DOHH2 (cell line): ENCODE measurements around the gene IGFALS.

Source experiments
- H3F3A ChIP-seq: fragments of 200-600 bp; sonication (generic), shearing (Covaris generic); 2 replicates; pipeline ENCODE4 v1.6.0; 2016; ENCODE audit warnings: antibody characterized with exemption, mild to moderate bottlenecking; ENCODE audit not compliant: control insufficient read depth, insufficient read depth
- H3K27ac ChIP-seq: fragments of 200-600 bp; sonication (generic); 2 replicates; pipeline ENCODE4 v1.5.1; 2014; ENCODE audit warnings: low read depth, mild to moderate bottlenecking, low read length, moderate library complexity
- H3K27me3 ChIP-seq: fragments of 200-600 bp; sonication (generic); 2 replicates; pipeline ENCODE4 v1.6.1; 2014; ENCODE audit warnings: mild to moderate bottlenecking, low read length, mixed read lengths; ENCODE audit not compliant: control insufficient read depth
- H3K36me3 ChIP-seq: fragments of 200-600 bp; sonication (generic); 2 replicates; pipeline ENCODE4 v1.6.1; 2014; ENCODE audit warnings: mild to moderate bottlenecking, low read length, moderate library complexity, mixed read lengths; ENCODE audit not compliant: control insufficient read depth
- H3K4me1 ChIP-seq: fragments of 200-600 bp; sonication (generic); 2 replicates; pipeline ENCODE4 v1.6.1; 2014; ENCODE audit warnings: mild to moderate bottlenecking, low read length, mixed read lengths; ENCODE audit not compliant: control insufficient read depth
- H3K4me2 ChIP-seq: fragments of 200-600 bp; sonication (generic); 2 replicates; pipeline ENCODE4 v1.6.0; 2014; ENCODE audit warnings: mild to moderate bottlenecking, low read length, moderate library complexity
- H3K4me3 ChIP-seq: fragments of 200-600 bp; sonication (generic); 2 replicates; pipeline ENCODE4 v1.5.1; 2014; ENCODE audit warnings: mild to moderate bottlenecking, low read length, mixed read lengths
- H3K79me2 ChIP-seq: fragments of 200-600 bp; sonication (generic); 2 replicates; pipeline ENCODE4 v1.6.1; 2014; ENCODE audit warnings: mild to moderate bottlenecking, low read length, mixed read lengths; ENCODE audit not compliant: control insufficient read depth
- H3K9me2 ChIP-seq: fragments of 200-600 bp; sonication (generic); replicated peaks from 2 replicates; pipeline ENCODE4 v1.6.1; 2014; ENCODE audit warnings: mild to moderate bottlenecking, low read length, mixed read lengths; ENCODE audit not compliant: control insufficient read depth
- H3K9me3 ChIP-seq: fragments of 200-600 bp; sonication (generic); 2 replicates; pipeline ENCODE4 v1.6.1; 2014; ENCODE audit warnings: antibody characterized with exemption, low read length, mixed read lengths; ENCODE audit not compliant: control insufficient read depth, insufficient read depth
- H4K20me1 ChIP-seq: fragments of 200-600 bp; sonication (generic); 2 replicates; pipeline ENCODE4 v1.6.0; 2014; ENCODE audit warnings: low read depth, mild to moderate bottlenecking, antibody characterized with exemption, low read length, moderate library complexity; ENCODE audit not compliant: control insufficient read depth, insufficient read depth
- EZH2phosphoT487 ChIP-seq: fragments of 200-600 bp; sonication (generic); IDR thresholded peaks from 2 replicates; pipeline ENCODE4 v1.6.1; 2017; ENCODE audit warnings: borderline replicate concordance, mild to moderate bottlenecking, antibody characterized with exemption, low read length, moderate library complexity, mixed read lengths
- TF ChIP-seq, protein P1 (sequence below): fragments of 200-600 bp; sonication (generic); IDR thresholded peaks from one replicate; pipeline ENCODE4 v1.5.1; 2014; ENCODE audit warnings: antibody characterized with exemption, mild to moderate bottlenecking, low read depth, low read length; ENCODE audit not compliant: poor library complexity, severe bottlenecking

Gene IGFALS

DNA sequence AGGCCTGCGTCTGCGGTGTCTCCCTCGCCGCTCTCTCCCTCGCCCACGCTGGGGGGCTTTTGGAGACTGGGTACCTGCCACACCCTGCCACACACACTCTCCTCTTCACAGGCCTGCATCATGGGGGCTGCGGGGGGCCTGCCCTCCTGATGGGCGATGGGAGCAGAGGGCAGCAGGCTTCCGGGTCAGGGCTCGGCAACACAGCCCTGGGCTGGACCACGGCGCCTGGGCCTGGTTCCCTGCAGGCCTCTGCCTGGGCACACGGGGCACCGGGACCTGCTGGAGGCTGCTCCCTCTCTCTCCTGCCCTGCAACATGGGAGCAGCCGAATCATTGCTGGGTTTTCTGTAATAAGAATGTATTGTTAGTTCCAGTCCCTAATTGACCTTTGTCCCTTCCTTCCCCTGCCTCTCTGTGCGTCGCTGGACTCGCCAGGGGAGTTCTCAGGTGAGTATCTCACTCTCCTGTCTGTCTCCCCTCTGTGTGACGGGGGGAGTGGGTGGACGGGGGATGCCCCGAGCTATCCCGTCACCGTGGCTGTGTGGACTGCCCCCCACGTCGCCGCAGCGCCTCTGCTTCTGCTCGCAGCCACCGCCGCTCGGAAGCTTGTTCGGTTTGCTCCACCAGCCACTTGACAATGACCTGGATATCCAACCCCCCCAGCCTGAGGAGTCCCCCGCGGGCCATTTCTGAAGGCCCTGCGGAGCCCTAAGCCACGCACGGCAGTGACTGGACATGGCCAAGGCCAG is 35.6 kb downstream of the IGFALS start:
- Histone ChIP-seq H3K4me3 (no peak overlapping the region), H4K20me1 (no peaks in the 10 kb centered on the region), H3K27me3 (no peaks in the 10 kb centered on the region), H3K36me3 (peaks cover 42% of the 10 kb centered on the region), H3K9me3 (no peaks in the 10 kb centered on the region), H3K27ac (no peak overlapping the region), H3K79me2 (no peaks in the 10 kb centered on the region), H3K4me1 (no peaks in the 10 kb centered on the region), H3K9me2 (no peaks in the 10 kb centered on the region), H3F3A (no peaks in the 10 kb centered on the region), H3K4me2 (no peak overlapping the region)
- no peak for TF ChIP-seq EZH2phosphoT487
- TF ChIP-seq, protein P1, sequence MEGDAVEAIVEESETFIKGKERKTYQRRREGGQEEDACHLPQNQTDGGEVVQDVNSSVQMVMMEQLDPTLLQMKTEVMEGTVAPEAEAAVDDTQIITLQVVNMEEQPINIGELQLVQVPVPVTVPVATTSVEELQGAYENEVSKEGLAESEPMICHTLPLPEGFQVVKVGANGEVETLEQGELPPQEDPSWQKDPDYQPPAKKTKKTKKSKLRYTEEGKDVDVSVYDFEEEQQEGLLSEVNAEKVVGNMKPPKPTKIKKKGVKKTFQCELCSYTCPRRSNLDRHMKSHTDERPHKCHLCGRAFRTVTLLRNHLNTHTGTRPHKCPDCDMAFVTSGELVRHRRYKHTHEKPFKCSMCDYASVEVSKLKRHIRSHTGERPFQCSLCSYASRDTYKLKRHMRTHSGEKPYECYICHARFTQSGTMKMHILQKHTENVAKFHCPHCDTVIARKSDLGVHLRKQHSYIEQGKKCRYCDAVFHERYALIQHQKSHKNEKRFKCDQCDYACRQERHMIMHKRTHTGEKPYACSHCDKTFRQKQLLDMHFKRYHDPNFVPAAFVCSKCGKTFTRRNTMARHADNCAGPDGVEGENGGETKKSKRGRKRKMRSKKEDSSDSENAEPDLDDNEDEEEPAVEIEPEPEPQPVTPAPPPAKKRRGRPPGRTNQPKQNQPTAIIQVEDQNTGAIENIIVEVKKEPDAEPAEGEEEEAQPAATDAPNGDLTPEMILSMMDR, result no peak

DNA sequence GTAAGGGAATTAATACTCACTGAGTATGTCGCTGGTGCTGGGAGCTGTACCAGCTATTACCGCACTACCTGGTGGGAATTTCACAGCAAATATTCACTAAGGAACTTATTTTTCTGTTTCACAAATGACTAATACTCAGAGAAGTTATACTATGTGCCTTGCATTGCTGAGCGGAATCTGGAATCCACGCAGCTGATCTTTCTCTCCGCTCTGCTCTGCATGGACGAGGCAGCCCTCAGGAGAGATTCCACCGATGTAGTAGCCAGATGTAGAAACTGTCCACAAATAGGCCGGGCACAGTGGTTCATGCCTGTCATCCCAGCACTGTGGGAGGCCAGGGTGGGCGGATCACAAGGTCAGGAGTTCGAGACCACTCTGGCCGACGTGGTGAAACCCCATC is 39.3 kb downstream of the IGFALS start:
- Histone ChIP-seq H3K36me3 (peaks cover 36% of the 10 kb centered on the region), H3F3A (no peaks in the 10 kb centered on the region), H3K9me3 (no peaks in the 10 kb centered on the region), H3K4me3 (no peak overlapping the region), H3K27me3 (no peaks in the 10 kb centered on the region), H3K9me2 (no peaks in the 10 kb centered on the region), H3K4me1 (no peaks in the 10 kb centered on the region), H4K20me1 (no peaks in the 10 kb centered on the region), H3K27ac (no peak overlapping the region), H3K79me2 (no peaks in the 10 kb centered on the region), H3K4me2 (no peak overlapping the region)
- TF ChIP-seq EZH2phosphoT487, result no peak
- TF ChIP-seq, protein P1, result no peak

DNA sequence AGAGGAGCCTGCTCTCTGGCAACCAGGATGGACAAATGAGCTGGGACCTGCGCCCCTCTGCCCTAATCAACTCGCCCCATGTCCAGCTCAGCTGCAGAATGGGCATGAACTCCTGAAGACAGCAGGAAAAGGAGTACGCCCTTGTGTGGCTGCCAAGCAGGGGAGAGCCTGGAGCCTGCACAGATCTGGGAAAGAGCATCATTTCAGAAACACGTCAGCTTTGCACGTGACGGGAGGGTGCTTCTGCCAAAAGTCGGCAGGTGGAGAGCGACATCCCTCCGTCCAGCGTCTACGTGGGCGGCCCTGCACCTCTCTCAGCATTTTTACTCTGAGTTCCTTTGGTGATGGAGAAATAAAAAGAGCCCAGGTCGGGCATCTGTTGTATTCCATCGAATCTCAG is 40.7 kb downstream of the IGFALS start:
- Histone ChIP-seq H3K79me2 (no peaks in the 10 kb centered on the region), H3K9me3 (no peaks in the 10 kb centered on the region), H3K27me3 (no peaks in the 10 kb centered on the region), H3K4me3 (no peak overlapping the region), H3K9me2 (no peaks in the 10 kb centered on the region), H3K4me1 (no peaks in the 10 kb centered on the region), H3K27ac (no peak overlapping the region), H4K20me1 (no peaks in the 10 kb centered on the region), H3K36me3 (peaks cover 50% of the 10 kb centered on the region), H3K4me2 (no peak overlapping the region), H3F3A (no peaks in the 10 kb centered on the region)
- no peak for TF ChIP-seq EZH2phosphoT487
- TF ChIP-seq, protein P1, result no peak
